Measurements from ENCODE around the gene SBSN. TPM values are rescaled to one million over a fixed set of nuclear protein-coding genes. Genes with fewer than 3 reads are reported as not detected.

SBSN gene
- total RNA-seq, 4 donors from 2014 or later: not detected

DNA sequence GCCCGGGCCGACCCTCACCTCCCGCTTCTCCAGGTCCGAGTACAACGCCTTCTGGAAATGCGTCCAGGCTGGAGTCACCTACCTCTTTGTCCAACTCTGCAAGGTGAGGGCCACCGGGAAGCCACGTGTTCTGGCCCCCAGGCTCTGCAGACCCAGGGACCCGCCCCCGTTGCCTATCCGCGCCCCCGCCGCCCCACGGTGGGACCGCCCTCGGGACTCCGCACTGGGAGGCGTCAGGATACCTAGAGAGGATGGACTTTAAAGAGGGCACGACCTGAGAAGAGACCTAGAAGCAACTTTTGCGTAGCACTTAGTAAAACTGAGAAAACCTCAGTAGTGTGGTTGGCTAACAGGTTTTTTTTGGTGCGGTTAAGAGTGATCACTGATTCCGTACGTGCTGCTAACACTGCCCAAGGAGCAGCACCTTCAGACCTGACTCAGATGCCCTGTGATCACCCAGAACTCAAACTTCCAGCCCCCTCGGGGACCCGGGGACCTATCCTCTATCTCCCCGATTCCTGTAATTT is 17.8 kb upstream of the SBSN start:
- Histone ChIP-seq H3K4me1 (peaks cover 16 to 38% (median 28%) of the 10 kb centered on the region in 4 donors), H3K27me3 (no peaks in the 10 kb centered on the region), H3K27ac (replicated peaks in 1 of 4) (peak overlapping the region; percentile 81 to 87 (median 84)), H3K9me3 (no peaks in the 10 kb centered on the region), H3K36me3 (peaks cover 4 to 28% (median 21%) of the 10 kb centered on the region in 4 donors), H3K4me3 (peak overlapping the region; percentile 79 to 89 (median 84))
- TF ChIP-seq POLR2AphosphoS5 (IDR thresholded peaks at IDR 0.05): no peak
- TF ChIP-seq POLR2A (IDR thresholded peaks at IDR 0.05; ENCODE audit: low read depth): no peak
- TF ChIP-seq EP300 (IDR thresholded peaks at IDR 0.05): no peak
- TF ChIP-seq, protein P1, sequence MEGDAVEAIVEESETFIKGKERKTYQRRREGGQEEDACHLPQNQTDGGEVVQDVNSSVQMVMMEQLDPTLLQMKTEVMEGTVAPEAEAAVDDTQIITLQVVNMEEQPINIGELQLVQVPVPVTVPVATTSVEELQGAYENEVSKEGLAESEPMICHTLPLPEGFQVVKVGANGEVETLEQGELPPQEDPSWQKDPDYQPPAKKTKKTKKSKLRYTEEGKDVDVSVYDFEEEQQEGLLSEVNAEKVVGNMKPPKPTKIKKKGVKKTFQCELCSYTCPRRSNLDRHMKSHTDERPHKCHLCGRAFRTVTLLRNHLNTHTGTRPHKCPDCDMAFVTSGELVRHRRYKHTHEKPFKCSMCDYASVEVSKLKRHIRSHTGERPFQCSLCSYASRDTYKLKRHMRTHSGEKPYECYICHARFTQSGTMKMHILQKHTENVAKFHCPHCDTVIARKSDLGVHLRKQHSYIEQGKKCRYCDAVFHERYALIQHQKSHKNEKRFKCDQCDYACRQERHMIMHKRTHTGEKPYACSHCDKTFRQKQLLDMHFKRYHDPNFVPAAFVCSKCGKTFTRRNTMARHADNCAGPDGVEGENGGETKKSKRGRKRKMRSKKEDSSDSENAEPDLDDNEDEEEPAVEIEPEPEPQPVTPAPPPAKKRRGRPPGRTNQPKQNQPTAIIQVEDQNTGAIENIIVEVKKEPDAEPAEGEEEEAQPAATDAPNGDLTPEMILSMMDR (IDR thresholded peaks at IDR 0.05): no peak
- intact Hi-C loops (cut with DNase I): loop anchor here (5.0 kb wide), 3 partner anchors 66 to 171 kb away; partner anchors contain the start of genes HAUS5, KMT2B and RBM42
- WGBS: 7% methylated on average over 17 of the region's 27 CpGs
- no peak for DNase-seq (ENCODE audit: extremely low spot score)

DNA sequence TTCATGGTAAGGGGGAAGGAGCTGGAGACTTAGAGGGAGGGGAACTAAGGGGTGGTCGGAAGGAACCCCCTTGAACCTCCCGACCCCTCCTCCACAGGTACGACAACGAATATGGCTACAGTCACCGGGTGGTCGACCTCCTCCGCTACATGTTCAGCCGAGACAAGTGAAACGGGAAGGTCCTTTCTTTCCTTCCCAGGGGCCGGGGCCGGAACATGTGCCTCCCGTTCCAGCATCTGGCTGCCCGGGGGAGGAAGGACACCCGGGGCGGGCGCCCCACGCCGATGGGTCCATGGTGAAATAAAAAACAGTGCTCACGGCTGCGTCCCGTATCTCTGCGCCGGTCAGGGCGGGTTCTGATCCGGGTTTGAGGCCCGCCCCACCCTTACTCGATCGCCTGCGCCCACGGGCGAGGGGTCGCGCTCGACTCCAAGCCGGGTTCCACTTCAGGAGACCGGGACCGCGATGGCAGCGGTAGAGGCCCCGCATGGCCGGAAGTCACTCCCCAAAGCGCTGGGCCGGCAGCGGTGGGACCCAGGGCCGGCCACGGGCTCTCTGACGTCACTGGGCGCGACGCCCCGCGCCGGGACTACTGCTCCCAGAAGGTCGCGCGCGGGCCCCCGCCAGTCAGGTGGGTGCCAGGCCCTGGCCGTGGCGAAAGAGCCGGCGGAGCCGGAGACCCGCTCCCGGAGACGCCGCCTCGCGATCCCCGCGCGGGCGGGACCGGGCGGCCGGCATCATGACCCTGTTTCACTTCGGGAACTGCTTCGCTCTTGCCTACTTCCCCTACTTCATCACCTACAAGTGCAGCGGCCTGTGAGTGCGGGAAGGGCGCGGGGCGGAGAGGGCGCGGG is 17.1 kb upstream of the SBSN start, which contains the start of gene TMEM147:
TSS of gene TMEM147 (plus strand) at position 626 of the 854 bp plus-strand sequence. CDS start at position 740, 114 bp downstream.
- peak; percentile 96 for DNase-seq (ENCODE audit: extremely low spot score)
- Histone ChIP-seq H3K4me3 (peak within 1 kb of the TSS; percentile 79 to 89 (median 84)), H3K4me1 (peaks cover 16 to 38% (median 28%) of the 10 kb centered on the region in 4 donors), H3K9me3 (no peaks in the 10 kb centered on the region), H3K36me3 (peaks cover 4 to 27% (median 18%) of the 10 kb centered on the region in 4 donors), H3K27ac (replicated peaks in 1 of 4) (peak within 1 kb of the TSS; percentile 81 to 87 (median 84)), H3K27me3 (no peaks in the 10 kb centered on the region)
- TF ChIP-seq POLR2A (IDR thresholded peaks at IDR 0.05; ENCODE audit: low read depth) (no peak), EP300 (IDR thresholded peaks at IDR 0.05) (no peak), POLR2AphosphoS5 (IDR thresholded peaks at IDR 0.05) (peak; percentile 85 to 87)
- TF ChIP-seq, protein P1 (IDR thresholded peaks at IDR 0.05): no peak
- 0% methylated on average over 21 of the region's 85 CpGs for WGBS
- intact Hi-C loops (cut with DNase I): loop anchor here (5.0 kb wide), 3 partner anchors 67 to 172 kb away; partner anchors contain the start of genes HAUS5, KMT2B and RBM42

DNA sequence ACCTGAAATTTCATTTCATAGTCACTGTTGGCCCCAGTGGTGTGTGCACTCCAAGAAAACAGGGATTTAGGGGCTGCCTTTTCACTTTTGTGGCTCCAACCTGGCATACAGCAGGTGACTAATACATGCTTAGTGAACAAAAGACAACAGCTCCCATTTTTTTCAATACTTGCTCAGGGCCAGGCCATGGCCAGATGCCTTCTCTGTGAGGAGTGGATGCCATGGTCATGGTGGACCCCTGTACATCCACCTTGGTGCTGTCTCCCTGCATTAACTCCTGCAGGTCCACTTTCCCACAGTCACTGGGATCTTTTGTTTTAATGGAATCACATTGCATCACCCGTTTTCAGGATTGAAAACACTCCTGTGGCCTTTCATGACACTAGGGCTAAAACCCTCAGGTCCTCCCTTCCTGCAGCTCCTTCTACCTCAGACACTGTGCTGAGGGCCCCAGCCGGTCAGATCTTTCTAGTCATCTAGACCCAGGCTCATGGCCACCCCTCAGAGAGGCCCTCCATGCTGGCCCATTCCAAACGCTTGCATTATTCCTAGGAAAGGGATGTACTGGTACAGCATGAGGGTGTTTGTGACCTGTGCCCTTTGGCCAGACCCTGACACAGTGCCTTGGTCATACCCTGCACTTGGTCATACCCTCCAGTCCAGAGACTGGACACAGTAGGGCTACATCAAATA is 16.1 kb upstream of the SBSN start:
- peaks cover 4 to 27% (median 16%) of the 10 kb centered on the region in 4 donors for H3K36me3 ChIP-seq
- TF ChIP-seq POLR2AphosphoS5 (IDR thresholded peaks at IDR 0.05) (no peak), EP300 (IDR thresholded peaks at IDR 0.05) (no peak), POLR2A (IDR thresholded peaks at IDR 0.05; ENCODE audit: low read depth) (no peak)
- TF ChIP-seq, protein P1 (IDR thresholded peaks at IDR 0.05): no peak
- intact Hi-C loops (cut with DNase I): no loop called here
- no peak for DNase-seq (ENCODE audit: extremely low spot score)
- no peaks in the 10 kb centered on the region for H3K27me3 ChIP-seq
- H3K4me3 ChIP-seq: peak overlapping the region; percentile 79 to 89 (median 84)
- WGBS: 66% methylated on average over 3 of the region's 3 CpGs
- peak overlapping the region in 3 of 4 donors; percentile 81 to 87 (median 84) for H3K27ac ChIP-seq (replicated peaks in 1 of 4)
- H3K4me1 ChIP-seq: peaks cover 16 to 38% (median 28%) of the 10 kb centered on the region in 4 donors
- no peaks in the 10 kb centered on the region for H3K9me3 ChIP-seq

DNA sequence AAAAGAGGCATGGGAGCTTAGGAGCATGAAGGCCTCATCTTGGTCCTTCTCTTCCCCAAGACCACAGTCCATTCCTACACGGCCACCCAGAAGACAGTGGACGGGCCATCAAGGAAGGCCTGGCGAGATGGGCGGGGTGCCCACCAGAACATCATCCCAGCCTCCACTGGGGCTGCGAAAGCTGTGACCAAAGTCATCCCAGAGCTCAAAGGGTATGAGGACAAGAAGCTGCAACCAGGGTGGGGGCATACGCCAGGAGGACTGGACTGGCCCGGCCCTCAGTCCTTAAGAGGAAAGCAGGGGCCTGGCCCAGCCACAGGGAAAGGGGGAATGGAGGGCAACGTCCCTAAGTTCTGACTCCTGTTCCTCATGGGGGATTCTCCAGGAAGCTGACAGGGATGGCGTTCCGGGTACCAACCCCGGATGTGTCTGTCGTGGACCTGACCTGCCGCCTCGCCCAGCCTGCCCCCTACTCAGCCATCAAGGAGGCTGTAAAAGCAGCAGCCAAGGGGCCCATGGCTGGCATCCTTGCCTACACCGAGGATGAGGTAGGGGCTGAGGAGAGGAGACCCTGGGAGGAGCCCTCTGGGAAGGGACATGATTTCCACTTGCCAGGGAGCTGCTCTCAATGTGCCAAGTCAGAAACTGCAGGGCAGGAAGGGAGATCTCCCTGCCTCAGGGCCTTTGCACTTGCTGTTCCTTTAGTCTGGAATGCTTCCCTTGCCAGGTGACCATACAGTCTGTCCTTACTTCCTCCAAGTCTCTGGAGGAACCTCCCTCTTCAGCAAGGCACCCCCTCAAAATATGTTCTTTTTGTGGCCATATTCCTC is 15.4 kb upstream of the SBSN start:
- intact Hi-C loops (cut with DNase I): no loop called here
- Histone ChIP-seq H3K27ac (replicated peaks in 1 of 4) (no peak overlapping the region), H3K4me3 (no peak overlapping the region), H3K27me3 (no peaks in the 10 kb centered on the region), H3K9me3 (no peaks in the 10 kb centered on the region), H3K36me3 (peaks cover 4 to 27% (median 14%) of the 10 kb centered on the region in 4 donors), H3K4me1 (peaks cover 16 to 33% (median 28%) of the 10 kb centered on the region in 4 donors)
- TF ChIP-seq, protein P1 (IDR thresholded peaks at IDR 0.05): no peak
- TF ChIP-seq EP300 (IDR thresholded peaks at IDR 0.05) (no peak), POLR2AphosphoS5 (IDR thresholded peaks at IDR 0.05) (no peak), POLR2A (IDR thresholded peaks at IDR 0.05; ENCODE audit: low read depth) (no peak)
- no peak for DNase-seq (ENCODE audit: extremely low spot score)
- WGBS: 95% methylated on average over 8 of the region's 15 CpGs
